C4-2B (cell line): ENCODE results near the gene ARHGAP42.

Source experiments
- H3K27ac ChIP-seq: fragments of 450-650 bp; 2 replicates; pipeline ENCODE4 v1.5.1; 2017
- CTCF ChIP-seq: fragments of 450-650 bp; conservative IDR thresholded peaks from 2 replicates; pipeline ENCODE4 v1.5.1; 2017; ENCODE audit warnings: mild to moderate bottlenecking
- ZFX ChIP-seq: fragments of 450-650 bp; IDR thresholded peaks from 2 replicates; pipeline ENCODE4 v1.6.1; 2017

Gene ARHGAP42

DNA sequence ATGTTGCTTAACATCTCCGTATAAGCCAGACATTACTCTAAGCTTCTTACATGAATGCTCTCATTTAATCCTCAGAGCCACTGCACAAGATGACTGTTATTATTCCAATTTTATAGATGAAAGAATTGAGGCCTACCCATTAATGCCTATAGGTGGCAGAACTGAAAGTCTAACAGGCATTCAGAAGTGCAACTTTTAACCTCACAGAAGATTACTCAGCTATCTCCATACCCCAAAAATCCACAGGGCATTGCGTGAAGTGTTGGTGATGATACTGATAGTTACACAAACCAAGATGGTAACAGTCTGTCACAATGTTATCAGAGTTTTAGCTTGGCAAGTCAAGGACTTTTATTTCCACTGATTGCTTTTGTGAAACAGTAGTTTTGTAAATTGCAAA lies 130.5 kb downstream of the ARHGAP42 start:
- peak; percentile 25 for TF ChIP-seq CTCF
- TF ChIP-seq ZFX: no peak
- H3K27ac ChIP-seq: no peak overlapping the region

DNA sequence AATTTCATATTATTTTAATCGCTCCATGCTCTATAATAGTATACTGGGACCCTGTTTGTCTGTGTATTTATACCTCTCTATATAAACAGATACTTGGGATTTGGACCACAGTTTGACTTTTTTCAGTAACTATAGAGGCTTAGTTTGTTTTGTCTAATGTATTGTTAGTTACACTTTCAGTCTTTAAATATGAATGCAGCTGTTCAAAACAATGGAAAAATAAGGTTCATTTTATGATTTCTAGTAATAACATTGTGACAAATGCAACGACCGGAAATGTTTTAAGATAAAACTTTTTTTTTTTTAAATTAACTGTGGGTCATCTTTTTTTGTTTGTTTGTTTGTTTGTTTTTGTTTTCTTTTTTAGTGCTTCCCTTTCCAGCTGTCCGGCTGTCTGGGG lies 133.5 kb downstream of the ARHGAP42 start:
- H3K27ac ChIP-seq: no peak overlapping the region
- TF ChIP-seq ZFX (no peak), CTCF (no peak)

GRCh38 chr11:100821198-100821597 lies 134.1 kb downstream of the ARHGAP42 start:
- TF ChIP-seq CTCF (no peak), ZFX (no peak)
- no peak overlapping the region for H3K27ac ChIP-seq

DNA sequence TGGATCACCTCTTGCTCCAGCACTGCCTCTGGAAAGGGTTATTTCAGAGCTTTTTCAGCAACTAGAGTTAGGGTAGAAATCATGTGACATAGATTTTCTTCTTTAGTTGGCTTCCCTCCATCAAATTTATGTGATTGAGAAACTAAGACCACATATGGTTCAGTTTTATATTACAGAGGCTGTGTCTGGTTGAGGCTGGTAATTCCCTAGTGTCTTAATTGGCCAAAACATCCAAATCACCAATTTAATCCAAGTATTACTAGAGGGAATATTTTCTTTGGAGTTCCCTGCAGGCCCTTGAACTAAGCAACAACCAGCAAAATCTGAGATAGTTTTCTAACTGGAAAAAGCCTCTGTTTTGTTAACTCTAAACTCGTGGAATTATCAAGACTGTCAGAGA lies 136.3 kb downstream of the ARHGAP42 start:
- TF ChIP-seq CTCF: no peak
- TF ChIP-seq ZFX: no peak
- no peak overlapping the region for H3K27ac ChIP-seq

- H3K27ac ChIP-seq: no peak overlapping the region
- TF ChIP-seq ZFX: no peak
- TF ChIP-seq CTCF: no peak
Measured at GRCh38 chr11:100824041-100824809, 137.1 kb downstream of the ARHGAP42 start.

DNA sequence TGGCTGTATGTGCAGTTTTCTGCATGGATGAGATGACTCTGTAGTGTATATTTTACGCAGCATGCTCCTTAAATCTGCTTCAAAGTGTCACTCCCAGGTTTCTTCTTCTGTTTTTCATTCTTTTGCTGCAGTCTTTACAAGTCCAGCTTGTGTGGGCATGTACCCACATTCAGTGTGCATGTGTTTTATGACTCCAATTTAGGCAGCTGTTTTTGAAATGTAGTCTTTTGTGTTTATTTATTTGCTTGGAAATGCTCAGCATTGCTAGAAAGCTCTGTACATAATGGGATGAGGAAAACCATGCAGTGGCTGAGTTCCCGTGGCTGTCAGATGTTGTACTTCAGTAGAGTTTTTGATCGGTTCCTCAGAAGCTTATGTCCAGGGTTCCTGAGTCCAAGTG lies 138.5 kb downstream of the ARHGAP42 start:
- TF ChIP-seq CTCF: no peak
- TF ChIP-seq ZFX: no peak
- no peak overlapping the region for H3K27ac ChIP-seq

- no peak overlapping the region for H3K27ac ChIP-seq
- TF ChIP-seq CTCF (peak; percentile 36), ZFX (no peak)
Measured at GRCh38 chr11:100827934-100828661, 141.0 kb downstream of the ARHGAP42 start.
